Loucy (cell line): ENCODE measurements around the gene ZNF382.

Experiments
- H2AFZ ChIP-seq: fragments of 200-600 bp; sonication (generic); 2 replicates; pipeline ENCODE4 v1.6.0; 2016; ENCODE audit warnings: antibody characterized with exemption, mild to moderate bottlenecking, low read length, moderate library complexity
- H3F3A ChIP-seq: fragments of 200-600 bp; 2 replicates; pipeline ENCODE4 v1.6.0; 2016; ENCODE audit warnings: antibody characterized with exemption, low read depth, mild to moderate bottlenecking
- H3K27me3 ChIP-seq: fragments of 200-600 bp; sonication (generic); 2 replicates; pipeline ENCODE4 v1.6.1; 2014; ENCODE audit warnings: low read length, mild to moderate bottlenecking; ENCODE audit not compliant: insufficient read depth, poor library complexity, severe bottlenecking
- H3K36me3 ChIP-seq: fragments of 200-600 bp; sonication (generic); 2 replicates; pipeline ENCODE4 v1.6.1; 2016; ENCODE audit warnings: low read length; ENCODE audit not compliant: insufficient read depth
- H3K4me1 ChIP-seq: fragments of 200-600 bp; sonication (generic); 2 replicates; pipeline ENCODE4 v1.5.1; 2014; ENCODE audit warnings: low read length, mild to moderate bottlenecking; ENCODE audit not compliant: insufficient read depth, poor library complexity, severe bottlenecking
- H3K4me2 ChIP-seq: fragments of 200-600 bp; sonication (generic); 2 replicates; pipeline ENCODE4 v1.6.0; 2014; ENCODE audit warnings: antibody characterized with exemption, low read length, low read depth, mild to moderate bottlenecking; ENCODE audit not compliant: poor library complexity, severe bottlenecking
- H3K4me3 ChIP-seq: fragments of 200-600 bp; sonication (generic); 2 replicates; pipeline ENCODE4 v1.5.1; 2014; ENCODE audit warnings: low read length, mild to moderate bottlenecking, mixed read lengths; ENCODE audit not compliant: poor library complexity, severe bottlenecking
- H3K79me2 ChIP-seq: fragments of 200-600 bp; sonication (generic); 2 replicates; pipeline ENCODE4 v1.6.1; 2014; ENCODE audit warnings: low read length; ENCODE audit not compliant: insufficient read depth
- H3K9ac ChIP-seq: fragments of 200-600 bp; sonication (generic); 2 replicates; pipeline ENCODE4 v1.6.0; 2014; ENCODE audit warnings: mild to moderate bottlenecking, low read depth, low read length, moderate library complexity; ENCODE audit not compliant: poor library complexity, severe bottlenecking
- H3K9me2 ChIP-seq: fragments of 200-600 bp; sonication (generic); replicated peaks from 2 replicates; pipeline ENCODE4 v1.6.1; 2016; ENCODE audit warnings: low read depth, low read length, mixed read lengths
- H3K9me3 ChIP-seq: fragments of 200-600 bp; sonication (generic); 2 replicates; pipeline ENCODE4 v1.6.1; 2014; ENCODE audit warnings: mild to moderate bottlenecking, antibody characterized with exemption, low read length, low read depth; ENCODE audit not compliant: insufficient read depth
- H4K20me1 ChIP-seq: fragments of 200-600 bp; sonication (generic); 2 replicates; pipeline ENCODE4 v1.6.0; 2014; ENCODE audit warnings: antibody characterized with exemption, low read length, mild to moderate bottlenecking; ENCODE audit not compliant: insufficient read depth, poor library complexity, severe bottlenecking
- EZH2phosphoT487 ChIP-seq: fragments of 200-600 bp; IDR thresholded peaks from 2 replicates; pipeline ENCODE4 v1.6.1; 2018; ENCODE audit warnings: antibody characterized with exemption, mild to moderate bottlenecking, moderate library complexity, borderline replicate concordance
- TF ChIP-seq, protein P1 (sequence below): fragments of 200-600 bp; sonication (generic); conservative IDR thresholded peaks from 2 replicates; pipeline ENCODE4 v1.5.1; 2014; ENCODE audit warnings: mild to moderate bottlenecking, antibody characterized with exemption, low read length

The ZNF382 gene

DNA sequence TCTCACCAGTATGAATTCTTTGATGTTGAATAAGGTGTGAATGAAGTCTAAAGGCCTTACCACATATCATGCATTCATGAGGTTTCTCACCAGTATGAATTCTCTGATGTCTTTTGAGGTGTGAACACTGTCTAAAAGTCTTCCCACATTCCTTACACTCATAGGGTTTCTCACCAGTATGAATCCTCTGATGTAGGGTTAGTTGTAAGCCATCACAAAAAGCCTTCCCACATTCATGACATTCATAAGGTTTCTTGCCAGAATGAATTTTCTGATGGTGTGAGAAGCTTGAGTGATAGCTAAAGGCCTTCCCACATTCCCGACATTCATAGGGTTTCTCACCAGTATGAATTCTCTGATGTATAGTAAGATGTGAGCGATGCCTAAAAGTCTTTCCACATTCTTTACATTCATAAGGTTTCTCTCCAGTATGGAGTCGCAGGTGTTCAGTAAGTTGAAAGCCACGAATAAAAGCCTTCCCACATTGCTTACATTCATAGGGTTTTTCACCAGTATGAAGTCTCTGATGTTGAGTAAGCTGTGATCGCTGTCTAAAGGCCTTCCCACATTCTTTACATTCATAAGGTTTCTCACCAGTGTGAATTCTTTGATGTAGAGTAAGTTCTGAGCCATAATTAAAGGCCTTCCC, 33.9 kb downstream of the ZNF382 start:
- Histone ChIP-seq H3K4me1 (no peaks in the 10 kb centered on the region), H3K9ac (no peak overlapping the region), H2AFZ (no peak overlapping the region), H3K79me2 (no peaks in the 10 kb centered on the region), H3K4me3 (no peak overlapping the region), H3K4me2 (no peak overlapping the region), H3F3A (no peaks in the 10 kb centered on the region), H3K9me3 (peaks cover 37% of the 10 kb centered on the region; the same call in 1 of the 2 replicates), H3K27me3 (no peaks in the 10 kb centered on the region), H4K20me1 (no peaks in the 10 kb centered on the region), H3K9me2 (no peaks in the 10 kb centered on the region), H3K36me3 (peaks cover 12% of the 10 kb centered on the region; the same call in 1 of the 2 replicates)
- TF ChIP-seq, protein P1, sequence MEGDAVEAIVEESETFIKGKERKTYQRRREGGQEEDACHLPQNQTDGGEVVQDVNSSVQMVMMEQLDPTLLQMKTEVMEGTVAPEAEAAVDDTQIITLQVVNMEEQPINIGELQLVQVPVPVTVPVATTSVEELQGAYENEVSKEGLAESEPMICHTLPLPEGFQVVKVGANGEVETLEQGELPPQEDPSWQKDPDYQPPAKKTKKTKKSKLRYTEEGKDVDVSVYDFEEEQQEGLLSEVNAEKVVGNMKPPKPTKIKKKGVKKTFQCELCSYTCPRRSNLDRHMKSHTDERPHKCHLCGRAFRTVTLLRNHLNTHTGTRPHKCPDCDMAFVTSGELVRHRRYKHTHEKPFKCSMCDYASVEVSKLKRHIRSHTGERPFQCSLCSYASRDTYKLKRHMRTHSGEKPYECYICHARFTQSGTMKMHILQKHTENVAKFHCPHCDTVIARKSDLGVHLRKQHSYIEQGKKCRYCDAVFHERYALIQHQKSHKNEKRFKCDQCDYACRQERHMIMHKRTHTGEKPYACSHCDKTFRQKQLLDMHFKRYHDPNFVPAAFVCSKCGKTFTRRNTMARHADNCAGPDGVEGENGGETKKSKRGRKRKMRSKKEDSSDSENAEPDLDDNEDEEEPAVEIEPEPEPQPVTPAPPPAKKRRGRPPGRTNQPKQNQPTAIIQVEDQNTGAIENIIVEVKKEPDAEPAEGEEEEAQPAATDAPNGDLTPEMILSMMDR = no peak
- no peak for TF ChIP-seq EZH2phosphoT487

DNA sequence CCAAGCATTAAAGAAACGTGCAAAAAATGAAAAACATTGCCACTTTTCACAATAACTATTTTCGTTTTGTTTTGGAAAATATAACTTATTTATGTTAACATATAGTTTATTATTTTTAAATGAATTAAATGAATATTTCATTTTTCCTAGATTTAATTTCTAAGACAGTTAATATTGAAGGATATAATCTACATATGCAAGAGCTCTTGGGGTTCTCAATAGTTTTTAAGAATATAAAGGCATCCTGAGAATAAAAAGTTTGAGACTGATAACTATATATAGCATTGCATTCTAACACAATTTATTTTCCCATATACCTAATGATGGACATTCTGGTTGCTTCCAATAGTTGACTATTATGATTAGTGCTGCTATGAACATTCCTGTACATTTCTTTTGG, 41.6 kb downstream of the ZNF382 start:
- H4K20me1 ChIP-seq = no peaks in the 10 kb centered on the region
- no peak for TF ChIP-seq EZH2phosphoT487
- TF ChIP-seq, protein P1 = no peak
- H3K36me3 ChIP-seq = peaks cover 35% of the 10 kb centered on the region; the same call in 1 of the 2 replicates
- no peak overlapping the region for H3K4me2 ChIP-seq
- no peak overlapping the region for H3K4me3 ChIP-seq
- no peaks in the 10 kb centered on the region for H3K79me2 ChIP-seq
- H3K9me2 ChIP-seq = no peaks in the 10 kb centered on the region
- H3F3A ChIP-seq = no peaks in the 10 kb centered on the region
- no peaks in the 10 kb centered on the region for H3K27me3 ChIP-seq
- H3K4me1 ChIP-seq = no peaks in the 10 kb centered on the region
- no peak overlapping the region for H3K9ac ChIP-seq
- no peak overlapping the region for H2AFZ ChIP-seq
- peaks cover 3% of the 10 kb centered on the region; the same call in 1 of the 2 replicates for H3K9me3 ChIP-seq

DNA sequence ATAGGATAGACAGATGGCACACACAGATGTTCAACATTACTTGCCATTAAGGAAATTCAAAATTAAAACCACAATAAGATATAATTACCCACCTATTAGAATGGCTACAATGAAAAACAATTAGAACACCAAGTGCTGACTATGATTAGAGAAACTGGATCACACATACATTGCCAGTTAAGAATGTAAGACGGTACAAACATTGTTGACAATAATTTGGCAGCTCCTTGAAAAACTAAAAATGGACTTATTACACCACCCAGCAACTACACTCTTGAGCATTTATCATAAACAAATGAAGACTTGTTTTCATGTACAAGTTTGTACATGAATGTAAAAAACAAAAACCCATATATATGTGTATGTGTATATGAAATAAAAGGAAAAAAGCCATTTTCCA, 47.8 kb downstream of the ZNF382 start:
- Histone ChIP-seq H3K79me2 (no peaks in the 10 kb centered on the region), H3K9ac (no peak overlapping the region), H2AFZ (no peak overlapping the region), H3K36me3 (peaks cover 45% of the 10 kb centered on the region; the same call in 1 of the 2 replicates), H3K9me2 (no peaks in the 10 kb centered on the region), H3F3A (no peaks in the 10 kb centered on the region), H3K4me3 (no peak overlapping the region), H3K4me2 (no peak overlapping the region), H3K9me3 (peaks cover 8% of the 10 kb centered on the region; the same call in 1 of the 2 replicates), H3K27me3 (no peaks in the 10 kb centered on the region), H4K20me1 (no peaks in the 10 kb centered on the region), H3K4me1 (no peaks in the 10 kb centered on the region)
- no peak for TF ChIP-seq EZH2phosphoT487
- TF ChIP-seq, protein P1 = no peak
